SU-DHL-6 (cell line): ENCODE data around the gene IMPG2.

Experiments used
- CTCF ChIP-seq: fragments of 200-600 bp; sonication (generic); IDR thresholded peaks from one replicate; pipeline ENCODE4 v1.5.1; 2017; ENCODE audit warnings: antibody characterized with exemption, mild to moderate bottlenecking, low read length, moderate library complexity; ENCODE audit not compliant: insufficient read depth, poor library complexity, severe bottlenecking
- EZH2phosphoT487 ChIP-seq: fragments of 200-600 bp; sonication (generic), shearing (Covaris generic); conservative IDR thresholded peaks from 2 replicates; pipeline ENCODE4 v1.6.1; 2018; ENCODE audit warnings: mild to moderate bottlenecking, antibody characterized with exemption, low read length, moderate library complexity, mixed read lengths

- no peak for TF ChIP-seq CTCF
- TF ChIP-seq EZH2phosphoT487 = no peak
These were observed 52.2 kb downstream of the IMPG2 start for GRCh38 chr3:101268141-101268540.
